Lower leg skin (tissue), 3 donors: Measurements from ENCODE around the gene ITGA11.

Experiments used
- POLR2A ChIP-seq, 2 donors: fragments of 450-650 bp; IDR thresholded peaks; one replicate each; pipeline ENCODE4 v1.6.1; 2016 to 2017; ENCODE audit warnings: antibody characterized with exemption in 2 of 2, mild to moderate bottlenecking in 1 of 2, moderate library complexity in 1 of 2
- TF ChIP-seq, protein P1 (sequence below), 3 donors: fragments of 450-650 bp; IDR thresholded peaks; one replicate each; pipeline ENCODE4 v1.5.1; 2016; ENCODE audit warnings: antibody characterized with exemption in 3 of 3, mild to moderate bottlenecking in 3 of 3, moderate library complexity in 2 of 3

DNA sequence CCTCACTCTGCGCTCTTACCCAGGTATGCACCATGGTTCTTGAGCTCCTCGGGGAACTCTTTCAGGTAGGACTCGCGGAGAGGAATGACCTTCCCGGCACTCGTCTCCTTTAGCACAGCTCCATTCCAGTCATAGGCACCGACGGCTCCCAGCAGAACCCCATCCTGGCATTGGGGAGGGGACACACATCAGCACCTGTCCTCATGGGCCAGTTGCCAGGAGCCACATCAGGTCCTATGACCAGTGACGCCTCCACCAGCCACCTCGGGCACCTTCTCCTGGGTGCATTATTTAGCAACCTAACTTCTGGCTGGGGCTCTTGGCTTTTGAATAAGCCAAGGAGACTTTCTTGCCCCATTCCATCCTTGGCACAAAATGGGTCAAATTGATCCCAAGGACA, 92.5 kb downstream of the ITGA11 start:
- TF ChIP-seq, protein P1, sequence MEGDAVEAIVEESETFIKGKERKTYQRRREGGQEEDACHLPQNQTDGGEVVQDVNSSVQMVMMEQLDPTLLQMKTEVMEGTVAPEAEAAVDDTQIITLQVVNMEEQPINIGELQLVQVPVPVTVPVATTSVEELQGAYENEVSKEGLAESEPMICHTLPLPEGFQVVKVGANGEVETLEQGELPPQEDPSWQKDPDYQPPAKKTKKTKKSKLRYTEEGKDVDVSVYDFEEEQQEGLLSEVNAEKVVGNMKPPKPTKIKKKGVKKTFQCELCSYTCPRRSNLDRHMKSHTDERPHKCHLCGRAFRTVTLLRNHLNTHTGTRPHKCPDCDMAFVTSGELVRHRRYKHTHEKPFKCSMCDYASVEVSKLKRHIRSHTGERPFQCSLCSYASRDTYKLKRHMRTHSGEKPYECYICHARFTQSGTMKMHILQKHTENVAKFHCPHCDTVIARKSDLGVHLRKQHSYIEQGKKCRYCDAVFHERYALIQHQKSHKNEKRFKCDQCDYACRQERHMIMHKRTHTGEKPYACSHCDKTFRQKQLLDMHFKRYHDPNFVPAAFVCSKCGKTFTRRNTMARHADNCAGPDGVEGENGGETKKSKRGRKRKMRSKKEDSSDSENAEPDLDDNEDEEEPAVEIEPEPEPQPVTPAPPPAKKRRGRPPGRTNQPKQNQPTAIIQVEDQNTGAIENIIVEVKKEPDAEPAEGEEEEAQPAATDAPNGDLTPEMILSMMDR (IDR thresholded peaks at IDR 0.05): no peak
- TF ChIP-seq POLR2A (IDR thresholded peaks at IDR 0.05): no peak
